GM23338 (cell line): ENCODE results near the gene GBP7. TPM values are rescaled to one million over a fixed set of nuclear protein-coding genes. Genes with fewer than 3 reads are reported as not detected.

Experiments used
- ATAC-seq: fragments of 200-7000 bp; cut with Tn5 transposase; 3 replicates; pipeline ENCODE4 v1.9.1; 2020
- DNase-seq: peaks from one replicate; pipeline ENCODE4 v3.0.0-alpha.2; 2015; ENCODE audit warnings: low spot score
- H2AFZ ChIP-seq: fragments of 200-600 bp; sonication (generic); 2 replicates; pipeline ENCODE4 v1.8.0; 2016; ENCODE audit warnings: antibody characterized with exemption, mild to moderate bottlenecking, moderate library complexity
- H3F3A ChIP-seq: fragments of 200-600 bp; sonication (generic); replicated peaks from 2 replicates; pipeline ENCODE4 v1.8.0; 2017; ENCODE audit warnings: antibody characterized with exemption, mixed run types, low read depth
- H3K27ac ChIP-seq: fragments of 200-600 bp; sonication (generic); 2 replicates; pipeline ENCODE4 v1.6.1; 2016; ENCODE audit warnings: low read depth
- H3K27me3 ChIP-seq: fragments of 200-600 bp; sonication (generic); 2 replicates; pipeline ENCODE4 v1.8.0; 2016; ENCODE audit warnings: mild to moderate bottlenecking, mixed run types, moderate library complexity; ENCODE audit not compliant: insufficient read depth
- H3K36me3 ChIP-seq: fragments of 200-600 bp; sonication (generic); 2 replicates; pipeline ENCODE4 v1.8.0; 2016; ENCODE audit warnings: mild to moderate bottlenecking; ENCODE audit not compliant: insufficient read depth
- H3K4me1 ChIP-seq: fragments of 200-600 bp; sonication (generic); 2 replicates; pipeline ENCODE4 v1.8.0; 2016; ENCODE audit warnings: mild to moderate bottlenecking, moderate library complexity; ENCODE audit not compliant: insufficient read depth
- H3K4me2 ChIP-seq: fragments of 200-600 bp; sonication (generic); 2 replicates; pipeline ENCODE4 v1.7.1; 2017; ENCODE audit warnings: mixed run types
- H3K4me3 ChIP-seq: fragments of 200-600 bp; sonication (generic); 2 replicates; pipeline ENCODE4 v1.6.1; 2016; ENCODE audit warnings: mixed run types
- H3K79me2 ChIP-seq: fragments of 200-600 bp; sonication (generic); replicated peaks from 2 replicates; pipeline ENCODE4 v1.8.0; 2017; ENCODE audit warnings: mild to moderate bottlenecking; ENCODE audit not compliant: insufficient read depth
- H3K9me2 ChIP-seq: fragments of 200-600 bp; sonication (generic); 2 replicates; pipeline ENCODE4 v1.8.0; 2017; ENCODE audit not compliant: insufficient read depth
- H4K20me1 ChIP-seq: fragments of 200-600 bp; sonication (generic); replicated peaks from 2 replicates; pipeline ENCODE4 v1.8.0; 2017; ENCODE audit warnings: mild to moderate bottlenecking; ENCODE audit not compliant: insufficient read depth
- H3K27ac Mint-ChIP-seq: 2 replicates; pipeline ENCODE4 v1.8.0; 2020; ENCODE audit warnings: inconsistent platforms, mild to moderate bottlenecking, moderate library complexity, mixed read lengths
- H3K27me3 Mint-ChIP-seq: 3 replicates; pipeline ENCODE4 v1.8.0; 2022; ENCODE audit warnings: low read depth, mild to moderate bottlenecking, moderate library complexity, mixed read lengths, inconsistent platforms; ENCODE audit not compliant: insufficient read depth, poor library complexity
- H3K36me3 Mint-ChIP-seq: 3 replicates; pipeline ENCODE4 v1.8.0; 2021; ENCODE audit warnings: low read depth, mild to moderate bottlenecking, inconsistent platforms, moderate library complexity, mixed read lengths
- H3K4me1 Mint-ChIP-seq: 3 replicates; pipeline ENCODE4 v1.8.0; 2020; ENCODE audit warnings: mild to moderate bottlenecking, inconsistent platforms, mixed read lengths
- H3K4me3 Mint-ChIP-seq: 3 replicates; pipeline ENCODE4 v1.8.0; 2021; ENCODE audit warnings: moderate library complexity, mild to moderate bottlenecking, inconsistent platforms, mixed read lengths
- H3K9me3 Mint-ChIP-seq: 3 replicates; pipeline ENCODE4 v1.8.0; 2020; ENCODE audit warnings: moderate library complexity, mild to moderate bottlenecking, inconsistent platforms, mixed read lengths
- CREB1 ChIP-seq: fragments of 250-450 bp; sonication (Bioruptor Pico); IDR thresholded peaks from 2 replicates; pipeline ENCODE4 v1.5.0; 2020; ENCODE audit warnings: low read depth, mild to moderate bottlenecking, moderate library complexity
- EZH2 ChIP-seq: fragments of 200-600 bp; sonication (generic); IDR thresholded peaks from one replicate; pipeline ENCODE4 v1.8.0; 2017; ENCODE audit warnings: antibody characterized with exemption, mild to moderate bottlenecking, low read depth; ENCODE audit not compliant: unreplicated experiment
- EZH2phosphoT487 ChIP-seq: fragments of 200-600 bp; sonication (generic); IDR thresholded peaks from one replicate; pipeline ENCODE4 v1.8.1; 2018; ENCODE audit warnings: antibody characterized with exemption; ENCODE audit not compliant: unreplicated experiment
- JUNB ChIP-seq: IDR thresholded peaks from one replicate; pipeline ENCODE4 v1.6.1; 2016; ENCODE audit warnings: antibody characterized with exemption; ENCODE audit not compliant: unreplicated experiment
- NANOG ChIP-seq: IDR thresholded peaks from 2 replicates; pipeline ENCODE4 v1.6.1; 2016; ENCODE audit warnings: antibody characterized with exemption, borderline replicate concordance
- POLR2AphosphoS5 ChIP-seq: IDR thresholded peaks from 2 replicates; pipeline ENCODE4 v1.6.1; 2016; ENCODE audit warnings: antibody characterized with exemption, low read depth
- STAT1 ChIP-seq: IDR thresholded peaks from one replicate; pipeline ENCODE4 v1.6.1; 2016; ENCODE audit warnings: antibody characterized with exemption; ENCODE audit not compliant: unreplicated experiment
- ZNF114 ChIP-seq: fragments of 250-450 bp; sonication (Bioruptor Pico); IDR thresholded peaks from 2 replicates; pipeline ENCODE4 v1.5.0; 2020; ENCODE audit warnings: mild to moderate bottlenecking, moderate library complexity
- ZNF331 ChIP-seq: fragments of 250-450 bp; sonication (Bioruptor Pico); IDR thresholded peaks from 2 replicates; pipeline ENCODE4 v1.5.0; 2020; ENCODE audit warnings: low read depth, mild to moderate bottlenecking, moderate library complexity
- polyA plus RNA-seq: library from polyadenylated mRNA; unstranded; fragments of >200 nt; fragmentation: Nextera tagmentation; extraction: Ambion mirVana; gene quantifications from 2 replicates; pipeline ENCODE4 v1.2.1, GENCODE V29; 2016
- total RNA-seq: library from RNA; depleted of rRNA; stranded (reverse); fragments of >200 nt; shearing (Covaris generic); gene quantifications from 2 replicates; pipeline ENCODE4 v1.2.3, GENCODE V29; 2014
- TF ChIP-seq, protein P1 (sequence below): fragments of 250-450 bp; sonication (Bioruptor Pico); IDR thresholded peaks from 2 replicates; pipeline ENCODE4 v1.5.0; 2020; ENCODE audit warnings: mild to moderate bottlenecking, moderate library complexity
- TF ChIP-seq, protein P2 (sequence below), 2 experiments: fragments of 200-600 bp in 1 of 2; sonication (generic) in 1 of 2; conservative IDR thresholded peaks; 2 replicates each; pipeline versions ENCODE4 v1.5.1 to v1.6.1; 2016 to 2017; ENCODE audit warnings: antibody characterized with exemption in 2 of 2, low read depth in 2 of 2, mild to moderate bottlenecking in 2 of 2, moderate library complexity in 1 of 2
- TF ChIP-seq, protein P3 (sequence below): IDR thresholded peaks from 2 replicates; pipeline ENCODE4 v1.6.1; 2016; ENCODE audit warnings: antibody characterized with exemption
- TF ChIP-seq, protein P4 (sequence below): IDR thresholded peaks from one replicate; pipeline ENCODE4 v1.6.1; 2018; ENCODE audit warnings: antibody characterized with exemption; ENCODE audit not compliant: unreplicated experiment

GBP7 gene
- total and polyA plus RNA-seq, 2 experiments from 2014 or later = not detected

DNA sequence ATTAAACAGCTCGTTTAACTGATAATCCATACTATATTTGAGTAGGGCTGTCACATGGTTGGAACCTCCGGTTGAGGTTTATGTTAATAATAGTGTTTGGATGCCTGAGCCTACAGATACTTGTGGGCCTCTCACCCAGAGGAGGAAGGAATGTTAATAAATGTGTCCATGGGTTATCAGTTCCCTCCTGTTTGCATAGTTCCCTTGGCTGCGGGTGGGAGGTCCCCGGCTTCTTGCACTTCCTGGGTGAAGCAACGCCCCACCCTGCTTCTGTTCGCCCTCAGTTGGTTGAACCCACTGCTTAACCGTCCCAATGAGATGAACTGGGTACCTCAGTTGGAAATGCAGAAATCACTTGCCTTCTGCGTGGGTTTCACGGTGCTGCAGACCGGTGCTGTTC, 87.2 kb downstream of the GBP7 start (continued):
- TF ChIP-seq STAT1 = no peak

DNA sequence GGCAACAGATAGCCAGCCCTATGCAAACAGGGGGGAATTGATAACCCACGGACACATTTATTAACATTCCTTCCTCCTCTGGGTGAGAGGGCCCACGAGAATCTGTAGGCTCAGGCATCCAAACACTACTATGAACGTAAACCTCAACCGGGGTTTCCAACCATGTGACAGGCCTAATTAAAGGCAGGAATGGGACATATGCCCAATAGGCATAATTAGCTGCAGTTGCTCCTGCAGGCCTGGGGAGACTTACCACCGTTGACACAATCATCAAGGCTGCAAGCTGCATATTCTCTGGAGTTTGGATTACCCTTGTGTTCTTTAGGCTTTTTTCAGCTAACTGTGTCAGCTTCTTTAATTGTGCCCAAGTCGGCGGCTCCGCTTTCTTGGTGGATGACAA, 88.6 kb downstream of the GBP7 start:
- no peak overlapping the region for H3K4me3 Mint-ChIP-seq

More for the DNA sequence above, 88.6 kb downstream of the GBP7 start:
- Histone ChIP-seq H4K20me1 (no peaks in the 10 kb centered on the region), H3K27ac (no peak overlapping the region), H3K4me3 (no peak overlapping the region), H2AFZ (peak overlapping the region; percentile 75; the same call in 1 of the 2 replicates), H3K79me2 (no peaks in the 10 kb centered on the region), H3K4me1 (peaks cover 5% of the 10 kb centered on the region; the same call in 1 of the 2 replicates), H3K36me3 (no peaks in the 10 kb centered on the region), H3K27me3 (no peaks in the 10 kb centered on the region), H3K4me2 (no peak overlapping the region), H3F3A (no peaks in the 10 kb centered on the region), H3K9me2 (0 out of 2 replicates have a peak, but pooled peaks cover 4% of the 10 kb centered on the region)
- TF ChIP-seq, protein P1, sequence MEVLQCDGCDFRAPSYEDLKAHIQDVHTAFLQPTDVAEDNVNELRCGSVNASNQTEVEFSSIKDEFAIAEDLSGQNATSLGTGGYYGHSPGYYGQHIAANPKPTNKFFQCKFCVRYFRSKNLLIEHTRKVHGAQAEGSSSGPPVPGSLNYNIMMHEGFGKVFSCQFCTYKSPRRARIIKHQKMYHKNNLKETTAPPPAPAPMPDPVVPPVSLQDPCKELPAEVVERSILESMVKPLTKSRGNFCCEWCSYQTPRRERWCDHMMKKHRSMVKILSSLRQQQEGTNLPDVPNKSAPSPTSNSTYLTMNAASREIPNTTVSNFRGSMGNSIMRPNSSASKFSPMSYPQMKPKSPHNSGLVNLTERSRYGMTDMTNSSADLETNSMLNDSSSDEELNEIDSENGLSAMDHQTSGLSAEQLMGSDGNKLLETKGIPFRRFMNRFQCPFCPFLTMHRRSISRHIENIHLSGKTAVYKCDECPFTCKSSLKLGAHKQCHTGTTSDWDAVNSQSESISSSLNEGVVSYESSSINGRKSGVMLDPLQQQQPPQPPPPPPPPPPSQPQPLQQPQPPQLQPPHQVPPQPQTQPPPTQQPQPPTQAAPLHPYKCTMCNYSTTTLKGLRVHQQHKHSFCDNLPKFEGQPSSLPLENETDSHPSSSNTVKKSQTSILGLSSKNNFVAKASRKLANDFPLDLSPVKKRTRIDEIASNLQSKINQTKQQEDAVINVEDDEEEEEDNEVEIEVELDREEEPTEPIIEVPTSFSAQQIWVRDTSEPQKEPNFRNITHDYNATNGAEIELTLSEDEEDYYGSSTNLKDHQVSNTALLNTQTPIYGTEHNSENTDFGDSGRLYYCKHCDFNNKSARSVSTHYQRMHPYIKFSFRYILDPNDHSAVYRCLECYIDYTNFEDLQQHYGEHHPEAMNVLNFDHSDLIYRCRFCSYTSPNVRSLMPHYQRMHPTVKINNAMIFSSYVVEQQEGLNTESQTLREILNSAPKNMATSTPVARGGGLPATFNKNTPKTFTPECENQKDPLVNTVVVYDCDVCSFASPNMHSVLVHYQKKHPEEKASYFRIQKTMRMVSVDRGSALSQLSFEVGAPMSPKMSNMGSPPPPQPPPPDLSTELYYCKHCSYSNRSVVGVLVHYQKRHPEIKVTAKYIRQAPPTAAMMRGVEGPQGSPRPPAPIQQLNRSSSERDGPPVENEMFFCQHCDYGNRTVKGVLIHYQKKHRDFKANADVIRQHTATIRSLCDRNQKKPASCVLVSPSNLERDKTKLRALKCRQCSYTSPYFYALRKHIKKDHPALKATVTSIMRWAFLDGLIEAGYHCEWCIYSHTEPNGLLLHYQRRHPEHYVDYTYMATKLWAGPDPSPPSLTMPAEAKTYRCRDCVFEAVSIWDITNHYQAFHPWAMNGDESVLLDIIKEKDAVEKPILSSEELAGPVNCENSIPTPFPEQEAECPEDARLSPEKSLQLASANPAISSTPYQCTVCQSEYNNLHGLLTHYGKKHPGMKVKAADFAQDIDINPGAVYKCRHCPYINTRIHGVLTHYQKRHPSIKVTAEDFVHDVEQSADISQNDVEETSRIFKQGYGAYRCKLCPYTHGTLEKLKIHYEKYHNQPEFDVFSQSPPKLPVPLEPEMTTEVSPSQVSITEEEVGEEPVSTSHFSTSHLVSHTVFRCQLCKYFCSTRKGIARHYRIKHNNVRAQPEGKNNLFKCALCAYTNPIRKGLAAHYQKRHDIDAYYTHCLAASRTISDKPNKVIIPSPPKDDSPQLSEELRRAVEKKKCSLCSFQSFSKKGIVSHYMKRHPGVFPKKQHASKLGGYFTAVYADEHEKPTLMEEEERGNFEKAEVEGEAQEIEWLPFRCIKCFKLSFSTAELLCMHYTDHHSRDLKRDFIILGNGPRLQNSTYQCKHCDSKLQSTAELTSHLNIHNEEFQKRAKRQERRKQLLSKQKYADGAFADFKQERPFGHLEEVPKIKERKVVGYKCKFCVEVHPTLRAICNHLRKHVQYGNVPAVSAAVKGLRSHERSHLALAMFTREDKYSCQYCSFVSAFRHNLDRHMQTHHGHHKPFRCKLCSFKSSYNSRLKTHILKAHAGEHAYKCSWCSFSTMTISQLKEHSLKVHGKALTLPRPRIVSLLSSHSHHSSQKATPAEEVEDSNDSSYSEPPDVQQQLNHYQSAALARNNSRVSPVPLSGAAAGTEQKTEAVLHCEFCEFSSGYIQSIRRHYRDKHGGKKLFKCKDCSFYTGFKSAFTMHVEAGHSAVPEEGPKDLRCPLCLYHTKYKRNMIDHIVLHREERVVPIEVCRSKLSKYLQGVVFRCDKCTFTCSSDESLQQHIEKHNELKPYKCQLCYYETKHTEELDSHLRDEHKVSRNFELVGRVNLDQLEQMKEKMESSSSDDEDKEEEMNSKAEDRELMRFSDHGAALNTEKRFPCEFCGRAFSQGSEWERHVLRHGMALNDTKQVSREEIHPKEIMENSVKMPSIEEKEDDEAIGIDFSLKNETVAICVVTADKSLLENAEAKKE (CRISPR knock-in tag) = no peak
- TF ChIP-seq EZH2phosphoT487 (no peak), ZNF331 (no peak), POLR2AphosphoS5 (no peak), JUNB (no peak), CREB1 (CRISPR knock-in tag) (no peak), ZNF114 (no peak), NANOG (no peak), STAT1 (no peak), EZH2 (no peak)
- TF ChIP-seq, protein P2, sequence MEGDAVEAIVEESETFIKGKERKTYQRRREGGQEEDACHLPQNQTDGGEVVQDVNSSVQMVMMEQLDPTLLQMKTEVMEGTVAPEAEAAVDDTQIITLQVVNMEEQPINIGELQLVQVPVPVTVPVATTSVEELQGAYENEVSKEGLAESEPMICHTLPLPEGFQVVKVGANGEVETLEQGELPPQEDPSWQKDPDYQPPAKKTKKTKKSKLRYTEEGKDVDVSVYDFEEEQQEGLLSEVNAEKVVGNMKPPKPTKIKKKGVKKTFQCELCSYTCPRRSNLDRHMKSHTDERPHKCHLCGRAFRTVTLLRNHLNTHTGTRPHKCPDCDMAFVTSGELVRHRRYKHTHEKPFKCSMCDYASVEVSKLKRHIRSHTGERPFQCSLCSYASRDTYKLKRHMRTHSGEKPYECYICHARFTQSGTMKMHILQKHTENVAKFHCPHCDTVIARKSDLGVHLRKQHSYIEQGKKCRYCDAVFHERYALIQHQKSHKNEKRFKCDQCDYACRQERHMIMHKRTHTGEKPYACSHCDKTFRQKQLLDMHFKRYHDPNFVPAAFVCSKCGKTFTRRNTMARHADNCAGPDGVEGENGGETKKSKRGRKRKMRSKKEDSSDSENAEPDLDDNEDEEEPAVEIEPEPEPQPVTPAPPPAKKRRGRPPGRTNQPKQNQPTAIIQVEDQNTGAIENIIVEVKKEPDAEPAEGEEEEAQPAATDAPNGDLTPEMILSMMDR (conservative IDR thresholded peaks at IDR 0.05; ENCODE audit: low read depth in 2 of 2) = no peak
- TF ChIP-seq, protein P3, sequence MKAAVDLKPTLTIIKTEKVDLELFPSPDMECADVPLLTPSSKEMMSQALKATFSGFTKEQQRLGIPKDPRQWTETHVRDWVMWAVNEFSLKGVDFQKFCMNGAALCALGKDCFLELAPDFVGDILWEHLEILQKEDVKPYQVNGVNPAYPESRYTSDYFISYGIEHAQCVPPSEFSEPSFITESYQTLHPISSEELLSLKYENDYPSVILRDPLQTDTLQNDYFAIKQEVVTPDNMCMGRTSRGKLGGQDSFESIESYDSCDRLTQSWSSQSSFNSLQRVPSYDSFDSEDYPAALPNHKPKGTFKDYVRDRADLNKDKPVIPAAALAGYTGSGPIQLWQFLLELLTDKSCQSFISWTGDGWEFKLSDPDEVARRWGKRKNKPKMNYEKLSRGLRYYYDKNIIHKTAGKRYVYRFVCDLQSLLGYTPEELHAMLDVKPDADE = no peak
- TF ChIP-seq, protein P4, sequence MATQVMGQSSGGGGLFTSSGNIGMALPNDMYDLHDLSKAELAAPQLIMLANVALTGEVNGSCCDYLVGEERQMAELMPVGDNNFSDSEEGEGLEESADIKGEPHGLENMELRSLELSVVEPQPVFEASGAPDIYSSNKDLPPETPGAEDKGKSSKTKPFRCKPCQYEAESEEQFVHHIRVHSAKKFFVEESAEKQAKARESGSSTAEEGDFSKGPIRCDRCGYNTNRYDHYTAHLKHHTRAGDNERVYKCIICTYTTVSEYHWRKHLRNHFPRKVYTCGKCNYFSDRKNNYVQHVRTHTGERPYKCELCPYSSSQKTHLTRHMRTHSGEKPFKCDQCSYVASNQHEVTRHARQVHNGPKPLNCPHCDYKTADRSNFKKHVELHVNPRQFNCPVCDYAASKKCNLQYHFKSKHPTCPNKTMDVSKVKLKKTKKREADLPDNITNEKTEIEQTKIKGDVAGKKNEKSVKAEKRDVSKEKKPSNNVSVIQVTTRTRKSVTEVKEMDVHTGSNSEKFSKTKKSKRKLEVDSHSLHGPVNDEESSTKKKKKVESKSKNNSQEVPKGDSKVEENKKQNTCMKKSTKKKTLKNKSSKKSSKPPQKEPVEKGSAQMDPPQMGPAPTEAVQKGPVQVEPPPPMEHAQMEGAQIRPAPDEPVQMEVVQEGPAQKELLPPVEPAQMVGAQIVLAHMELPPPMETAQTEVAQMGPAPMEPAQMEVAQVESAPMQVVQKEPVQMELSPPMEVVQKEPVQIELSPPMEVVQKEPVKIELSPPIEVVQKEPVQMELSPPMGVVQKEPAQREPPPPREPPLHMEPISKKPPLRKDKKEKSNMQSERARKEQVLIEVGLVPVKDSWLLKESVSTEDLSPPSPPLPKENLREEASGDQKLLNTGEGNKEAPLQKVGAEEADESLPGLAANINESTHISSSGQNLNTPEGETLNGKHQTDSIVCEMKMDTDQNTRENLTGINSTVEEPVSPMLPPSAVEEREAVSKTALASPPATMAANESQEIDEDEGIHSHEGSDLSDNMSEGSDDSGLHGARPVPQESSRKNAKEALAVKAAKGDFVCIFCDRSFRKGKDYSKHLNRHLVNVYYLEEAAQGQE = no peak
- ATAC-seq (no peak), DNase-seq (peak; percentile 6)
- Mint-ChIP-seq H3K36me3 (no peaks in the 10 kb centered on the region), H3K27me3 (peaks cover 4% of the 10 kb centered on the region), H3K4me1 (peaks cover 7% of the 10 kb centered on the region; the same call in 1 of the 3 replicates), H3K27ac (no peak overlapping the region), H3K9me3 (peaks cover 1% of the 10 kb centered on the region; the same call in 2 of the 3 replicates)
